ENCODE data around the gene HNRNPUL2. TPM values are rescaled to one million over a fixed set of nuclear protein-coding genes. Genes with fewer than 3 reads are reported as not detected.
A peak's percentile ranks its signal among the peaks of the same experiment; 100 is the strongest.
"Not testable (repeated sequence)": the region's sequence is repeated elsewhere in the genome, so short reads cannot be mapped to it uniquely, and the experiment has no call there.

HNRNPUL2 gene
- total RNA-seq, 1 experiment from 2014 or later = 18.6 TPM

- DNase-seq (ENCODE audit: low read depth in 1 of 2, low spot score in 2 of 2) = peak; percentile 96 to 98
- no peaks in the 10 kb centered on the region for H3K9me3 ChIP-seq (replicated peaks)
- H3K4me1 ChIP-seq (replicated peaks) = peaks cover 30% of the 10 kb centered on the region
- peak overlapping the region; percentile 56 for H3K4me3 ChIP-seq
- peak overlapping the region; percentile 67 for H3K27ac ChIP-seq
- no peaks in the 10 kb centered on the region for H3K27me3 ChIP-seq (replicated peaks)
- H3K36me3 ChIP-seq = peaks cover 80% of the 10 kb centered on the region
These were observed 21.1 kb downstream of the HNRNPUL2 start for GRCh38 chr11:62705880-62706849.

GRCh38 chr11:62705413-62705812 is 21.8 kb downstream of the HNRNPUL2 start:
- Histone ChIP-seq H3K36me3 (peaks cover 80% of the 10 kb centered on the region), H3K27me3 (replicated peaks) (no peaks in the 10 kb centered on the region), H3K9me3 (replicated peaks) (no peaks in the 10 kb centered on the region), H3K4me1 (replicated peaks) (peaks cover 29% of the 10 kb centered on the region), H3K27ac (peak overlapping the region; percentile 67), H3K4me3 (peak overlapping the region; percentile 56)
- no peak for DNase-seq (ENCODE audit: low read depth in 1 of 2, low spot score in 2 of 2)

GRCh38 chr11:62703921-62704320 is 23.3 kb downstream of the HNRNPUL2 start:
- peaks cover 82% of the 10 kb centered on the region for H3K36me3 ChIP-seq
- H3K4me3 ChIP-seq; DNase-seq (ENCODE audit: low read depth in 1 of 2, low spot score in 2 of 2); H3K27ac ChIP-seq; H3K27me3 ChIP-seq (replicated peaks); H3K9me3 ChIP-seq (replicated peaks): not testable (repeated sequence)
- peaks cover 17% of the 10 kb centered on the region for H3K4me1 ChIP-seq (replicated peaks)

- DNase-seq (ENCODE audit: low read depth in 1 of 2, low spot score in 2 of 2) = no peak
These were observed 25.0 kb downstream of the HNRNPUL2 start for GRCh38 chr11:62702246-62702645.

GRCh38 chr11:62694455-62695167 is 32.6 kb downstream of the HNRNPUL2 start:
- peak; percentile 74 to 88 for DNase-seq (ENCODE audit: low read depth in 1 of 2, low spot score in 2 of 2)
- H3K9me3 ChIP-seq (replicated peaks) = no peaks in the 10 kb centered on the region
- H3K4me3 ChIP-seq = no peak overlapping the region
- H3K27me3 ChIP-seq (replicated peaks) = no peaks in the 10 kb centered on the region
- H3K27ac ChIP-seq = no peak overlapping the region
- H3K4me1 ChIP-seq (replicated peaks) = peaks cover 6% of the 10 kb centered on the region
- peaks cover 64% of the 10 kb centered on the region for H3K36me3 ChIP-seq

More at GRCh38 chr11:62702246-62702645, 25.0 kb downstream of the HNRNPUL2 start:
- H3K4me1 ChIP-seq (replicated peaks) = peaks cover 13% of the 10 kb centered on the region
- no peak overlapping the region for H3K4me3 ChIP-seq
- H3K9me3 ChIP-seq (replicated peaks) = no peaks in the 10 kb centered on the region
- H3K27ac ChIP-seq = no peak overlapping the region
- peaks cover 74% of the 10 kb centered on the region for H3K36me3 ChIP-seq
- H3K27me3 ChIP-seq (replicated peaks) = no peaks in the 10 kb centered on the region

GRCh38 chr11:62693624-62694023 is 33.6 kb downstream of the HNRNPUL2 start:
- H3K4me1 ChIP-seq (replicated peaks) = peaks cover 12% of the 10 kb centered on the region
- not testable (repeated sequence) for H3K4me3 ChIP-seq; H3K27ac ChIP-seq; H3K9me3 ChIP-seq (replicated peaks); H3K27me3 ChIP-seq (replicated peaks); DNase-seq (ENCODE audit: low read depth in 1 of 2, low spot score in 2 of 2)
- peaks cover 57% of the 10 kb centered on the region for H3K36me3 ChIP-seq

GRCh38 chr11:62689421-62690183 is 37.7 kb downstream of the HNRNPUL2 start, which contains the start of gene LRRN4CL:
LRRN4CL (minus strand) TSS chr11:62689530; CDS start chr11:62688508, 1,022 bp downstream.
- peak; percentile 65 to 86 for DNase-seq (ENCODE audit: low read depth in 1 of 2, low spot score in 2 of 2)
- no peaks in the 10 kb centered on the region for H3K27me3 ChIP-seq (replicated peaks)
- H3K36me3 ChIP-seq = peaks cover 46% of the 10 kb centered on the region
- H3K9me3 ChIP-seq (replicated peaks) = no peaks in the 10 kb centered on the region
- peak within 1 kb of the TSS; percentile 13; the same call in 1 of the 2 replicates for H3K27ac ChIP-seq
- H3K4me1 ChIP-seq (replicated peaks) = peaks cover 12% of the 10 kb centered on the region
- no peak within 1 kb of the TSS for H3K4me3 ChIP-seq

GRCh38 chr11:62688491-62688890 is 38.8 kb downstream of the HNRNPUL2 start:
- H3K27me3 ChIP-seq (replicated peaks) = no peaks in the 10 kb centered on the region
- peaks cover 36% of the 10 kb centered on the region for H3K36me3 ChIP-seq
- no peak for DNase-seq (ENCODE audit: low read depth in 1 of 2, low spot score in 2 of 2)
- H3K4me3 ChIP-seq = no peak overlapping the region
- H3K9me3 ChIP-seq (replicated peaks) = no peaks in the 10 kb centered on the region
- no peak overlapping the region for H3K27ac ChIP-seq
- H3K4me1 ChIP-seq (replicated peaks) = peaks cover 12% of the 10 kb centered on the region

GRCh38 chr11:62687508-62688396 is 39.5 kb downstream of the HNRNPUL2 start:
- no peak for DNase-seq (ENCODE audit: low read depth in 1 of 2, low spot score in 2 of 2)
- Histone ChIP-seq H3K9me3 (replicated peaks) (no peaks in the 10 kb centered on the region), H3K27me3 (replicated peaks) (no peaks in the 10 kb centered on the region), H3K36me3 (peaks cover 29% of the 10 kb centered on the region), H3K4me3 (no peak overlapping the region), H3K27ac (no peak overlapping the region), H3K4me1 (replicated peaks) (peaks cover 12% of the 10 kb centered on the region)

- Histone ChIP-seq H3K36me3 (peaks cover 11% of the 10 kb centered on the region), H3K4me1 (replicated peaks) (peaks cover 20% of the 10 kb centered on the region), H3K27me3 (replicated peaks) (no peaks in the 10 kb centered on the region), H3K9me3 (replicated peaks) (no peaks in the 10 kb centered on the region), H3K27ac (no peak overlapping the region), H3K4me3 (no peak overlapping the region)
- no peak for DNase-seq (ENCODE audit: low read depth in 1 of 2, low spot score in 2 of 2)
These were observed 44.7 kb downstream of the HNRNPUL2 start for GRCh38 chr11:62682518-62682917.

- DNase-seq (ENCODE audit: low read depth in 1 of 2, low spot score in 2 of 2) = peak; percentile 54 to 68
- peaks cover 27% of the 10 kb centered on the region for H3K36me3 ChIP-seq
- H3K27ac ChIP-seq = no peak overlapping the region; the same call in 1 of the 2 replicates
- H3K9me3 ChIP-seq (replicated peaks) = no peaks in the 10 kb centered on the region
- H3K4me1 ChIP-seq (replicated peaks) = peaks cover 20% of the 10 kb centered on the region
- H3K4me3 ChIP-seq = no peak overlapping the region
- no peaks in the 10 kb centered on the region for H3K27me3 ChIP-seq (replicated peaks)
These were observed 46.4 kb downstream of the HNRNPUL2 start for GRCh38 chr11:62680825-62681240.

GRCh38 chr11:62678770-62679696 is 48.2 kb downstream of the HNRNPUL2 start, which contains the start of gene UBXN1:
UBXN1 (minus strand) TSS chr11:62679073; CDS start chr11:62678923, 150 bp downstream.
- Histone ChIP-seq H3K27ac (peak within 1 kb of the TSS; percentile 59), H3K4me1 (replicated peaks) (peaks cover 20% of the 10 kb centered on the region), H3K9me3 (replicated peaks) (no peaks in the 10 kb centered on the region), H3K36me3 (peaks cover 41% of the 10 kb centered on the region), H3K27me3 (replicated peaks) (no peaks in the 10 kb centered on the region), H3K4me3 (peak within 1 kb of the TSS; percentile 90)
- peak; percentile 88 to 94 for DNase-seq (ENCODE audit: low read depth in 1 of 2, low spot score in 2 of 2)

Data from SJSA1 (cell line).